ENCODE data around the gene GPANK1.
A peak's percentile ranks its signal among the peaks of the same experiment; 100 is the strongest.

The GPANK1 gene

GRCh38 chr6:31663126-31663960, 1.5 kb downstream of the GPANK1 start:
- H3K4me3 ChIP-seq (replicated peaks; ENCODE audit: low read depth, low read length) = peak overlapping the region; percentile 96
- TF ChIP-seq CTCF (IDR thresholded peaks at IDR 0.05; ENCODE audit: low read length, missing control alignments) = no peak
- peak; percentile 27 for DNase-seq (ENCODE audit: low read depth)

- TF ChIP-seq CTCF (IDR thresholded peaks at IDR 0.05; ENCODE audit: low read length, missing control alignments) = no peak
- DNase-seq (ENCODE audit: low read depth) = no peak
- H3K4me3 ChIP-seq (replicated peaks; ENCODE audit: low read depth, low read length) = no peak overlapping the region
Observed at GRCh38 chr6:31662124-31662723, 2.6 kb downstream of the GPANK1 start.

- peak overlapping the region; percentile 96 for H3K4me3 ChIP-seq (replicated peaks; ENCODE audit: low read depth, low read length)
- TF ChIP-seq CTCF (IDR thresholded peaks at IDR 0.05; ENCODE audit: low read length, missing control alignments) = no peak
- DNase-seq (ENCODE audit: low read depth) = no peak
Observed at GRCh38 chr6:31661262-31662123, 3.3 kb downstream of the GPANK1 start.

GRCh38 chr6:31660381-31661261, 4.2 kb downstream of the GPANK1 start, which contains the start of gene C6orf47:
Gene C6orf47 (minus strand): TSS chr6:31660778. CDS start chr6:31659947, 831 bp downstream.
- no peak for TF ChIP-seq CTCF (IDR thresholded peaks at IDR 0.05; ENCODE audit: low read length, missing control alignments)
- H3K4me3 ChIP-seq (replicated peaks; ENCODE audit: low read depth, low read length) = peak within 1 kb of the TSS; percentile 96
- peak; percentile 82 for DNase-seq (ENCODE audit: low read depth)

- peak overlapping the region; percentile 96 for H3K4me3 ChIP-seq (replicated peaks; ENCODE audit: low read depth, low read length)
- peak; percentile 18 for DNase-seq (ENCODE audit: low read depth)
- no peak for TF ChIP-seq CTCF (IDR thresholded peaks at IDR 0.05; ENCODE audit: low read length, missing control alignments)
Observed at GRCh38 chr6:31659649-31660380, 5.0 kb downstream of the GPANK1 start.

Measured in fibroblast of pulmonary artery (primary cell).